CD14-positive monocyte (primary cell): ENCODE measurements around the gene PDILT. TPM values are rescaled to one million over a fixed set of nuclear protein-coding genes. Genes with fewer than 3 reads are reported as not detected.

Source experiments
- DNase-seq, 3 donors: peaks; one replicate each; pipeline ENCODE4 v3.0.0-alpha.2; 2011 to 2022
- H2AFZ ChIP-seq: 2 replicates; pipeline ENCODE4 v1.6.0; 2012; ENCODE audit warnings: mild to moderate bottlenecking, low read depth, low read length, inconsistent platforms; ENCODE audit not compliant: insufficient read depth, poor library complexity, severe bottlenecking
- H3K27ac ChIP-seq, 2 donors: 1 replicate in 1 of 2; 2 replicates in 1 of 2; pipeline ENCODE4 v1.5.1; 2012 to 2013; ENCODE audit warnings: low read length in 2 of 2, control low read depth in 1 of 2, inconsistent platforms in 1 of 2, low read depth in 1 of 2, mild to moderate bottlenecking in 1 of 2
- H3K27me3 ChIP-seq, 2 donors: one replicate each; pipeline versions ENCODE4 v1.6.0 to v1.6.1; 2011 to 2013; ENCODE audit warnings: low read length in 2 of 2; ENCODE audit not compliant: control insufficient read depth in 2 of 2, insufficient read depth in 2 of 2
- H3K36me3 ChIP-seq, 2 donors: replicated peaks in 1 of 2; 1 replicate in 1 of 2; 2 replicates in 1 of 2; pipeline versions ENCODE4 v1.5.1 to v1.6.1; 2012 to 2013; ENCODE audit warnings: low read length in 2 of 2, control low read depth in 1 of 2, inconsistent platforms in 1 of 2, mild to moderate bottlenecking in 1 of 2; ENCODE audit not compliant: insufficient read depth in 2 of 2, control insufficient read depth in 1 of 2
- H3K4me1 ChIP-seq, 2 donors: 1 replicate in 1 of 2; 2 replicates in 1 of 2; pipeline versions ENCODE4 v1.5.1 to v1.6.1; 2012 to 2013; ENCODE audit warnings: low read length in 2 of 2, control low read depth in 1 of 2, inconsistent platforms in 1 of 2, mild to moderate bottlenecking in 1 of 2, moderate library complexity in 1 of 2; ENCODE audit not compliant: insufficient read depth in 2 of 2, control insufficient read depth in 1 of 2
- H3K4me2 ChIP-seq: replicated peaks from 2 replicates; pipeline ENCODE3; 2012; ENCODE audit warnings: low read length, moderate library complexity, mild to moderate bottlenecking; ENCODE audit not compliant: poor library complexity, severe bottlenecking; ENCODE audit errors: extremely low read depth
- H3K4me3 ChIP-seq, 3 experiments: fragments of 200-600 bp in 1 of 3; sonication (generic) in 1 of 3; replicated peaks in 1 of 3; 1 replicate in 2 of 3; 2 replicates in 1 of 3; pipeline ENCODE4 v1.5.1; 2011 to 2013; ENCODE audit warnings: low read length in 3 of 3, mild to moderate bottlenecking in 3 of 3, control low read depth in 2 of 3, low read depth in 2 of 3, inconsistent platforms in 1 of 3, moderate library complexity in 1 of 3
- H3K79me2 ChIP-seq: 2 replicates; pipeline ENCODE4 v1.6.0; 2012; ENCODE audit warnings: mild to moderate bottlenecking, control low read depth, inconsistent platforms, low read length, moderate library complexity; ENCODE audit not compliant: insufficient read depth
- H3K9ac ChIP-seq: 2 replicates; pipeline ENCODE4 v1.6.0; 2017; ENCODE audit warnings: low read length, mild to moderate bottlenecking; ENCODE audit not compliant: insufficient read depth, poor library complexity, severe bottlenecking
- H3K9me3 ChIP-seq, 2 donors: replicated peaks in 1 of 2; 1 replicate in 1 of 2; 2 replicates in 1 of 2; pipeline versions ENCODE4 v1.5.1 to v1.6.1; 2012 to 2013; ENCODE audit warnings: low read length in 2 of 2, control low read depth in 1 of 2; ENCODE audit not compliant: control insufficient read depth in 1 of 2, insufficient read depth in 1 of 2
- H4K20me1 ChIP-seq: 2 replicates; pipeline ENCODE4 v1.6.0; 2012; ENCODE audit warnings: mild to moderate bottlenecking, low read length, control low read depth, moderate library complexity; ENCODE audit not compliant: insufficient read depth
- H3K27ac Mint-ChIP-seq, 7 donors: one replicate each; pipeline ENCODE4 v1.8.0; 2020; ENCODE audit warnings: mild to moderate bottlenecking in 7 of 7, mixed read lengths in 7 of 7, moderate library complexity in 6 of 7, inconsistent platforms in 2 of 7
- H3K27me3 Mint-ChIP-seq, 3 donors: one replicate each; pipeline ENCODE4 v1.8.0; 2021 to 2022; ENCODE audit warnings: low read depth in 3 of 3, mild to moderate bottlenecking in 3 of 3, mixed read lengths in 3 of 3, moderate library complexity in 3 of 3, inconsistent platforms in 1 of 3
- H3K36me3 Mint-ChIP-seq, 2 donors: one replicate each; pipeline ENCODE4 v1.8.0; 2020; ENCODE audit warnings: mixed read lengths in 2 of 2, inconsistent platforms in 1 of 2, mild to moderate bottlenecking in 1 of 2
- H3K4me1 Mint-ChIP-seq: one replicate; pipeline ENCODE4 v1.8.0; 2020; ENCODE audit warnings: mild to moderate bottlenecking, mixed read lengths
- H3K4me3 Mint-ChIP-seq, 2 donors: one replicate each; pipeline ENCODE4 v1.8.0; 2020; ENCODE audit warnings: mild to moderate bottlenecking in 2 of 2, mixed read lengths in 2 of 2, moderate library complexity in 1 of 2
- H3K9me3 Mint-ChIP-seq, 7 donors: one replicate each; pipeline ENCODE4 v1.8.0; 2020 to 2022; ENCODE audit warnings: mixed read lengths in 7 of 7, mild to moderate bottlenecking in 6 of 7, moderate library complexity in 6 of 7, inconsistent platforms in 2 of 7
- CTCF ChIP-seq: fragments of 200-600 bp; IDR thresholded peaks from one replicate; pipeline ENCODE4 v1.8.0; 2022; ENCODE audit warnings: antibody characterized with exemption, mild to moderate bottlenecking
- WGBS: methylation state at CpG from one replicate; pipeline ENCODE4 v1.1.5; 2013; ENCODE audit warnings: missing lambda C conversion rate; ENCODE audit not compliant: insufficient coverage; 5-methylcytosine and 5-hydroxymethylcytosine counted together
- intact Hi-C, 2 donors: fragments of 100-400 bp; cut with micrococcal nuclease; formaldehyde crosslinking; loops; one replicate each; pipeline versions ENCODE4 v1.15.0 to v1.15.1; 2023
- polyA plus RNA-seq, 3 donors: library from polyadenylated mRNA; depleted of rRNA in 1 of 3; unstranded in 2 of 3; stranded (reverse) in 1 of 3; fragments of 300-500 nt in 2 of 3; fragments of >200 nt in 1 of 3; fragmentation: Illumina TruSeq in 2 of 3; gene quantifications; 1 replicate in 2 of 3; 2 replicates in 1 of 3; pipeline ENCODE4 v1.2.3, GENCODE V29; 2012 to 2021

Gene PDILT
- polyA plus RNA-seq, 3 donors = not detected

- H3K4me2 ChIP-seq = no peak overlapping the region
Measured at GRCh38 chr16:20320592-20320991, 83.9 kb downstream of the PDILT start.

GRCh38 chr16:20320178-20320577, 84.4 kb downstream of the PDILT start:
- Histone ChIP-seq H4K20me1 (no peaks in the 10 kb centered on the region), H3K79me2 (no peaks in the 10 kb centered on the region), H2AFZ (no peak overlapping the region), H3K9ac (no peak overlapping the region), H3K4me2 (no peak overlapping the region), H3K36me3 (no peaks in the 10 kb centered on the region), H3K9me3 (no peaks in the 10 kb centered on the region), H3K4me1 (no peaks in the 10 kb centered on the region), H3K4me3 (no peak overlapping the region), H3K27me3 (no peaks in the 10 kb centered on the region), H3K27ac (no peak overlapping the region)
- H3K9me3 Mint-ChIP-seq = peaks cover 0 to 3% (median 0%) of the 10 kb centered on the region in 7 donors
- intact Hi-C loops = no loop called here
- no peak overlapping the region for H3K4me3 Mint-ChIP-seq
- no peaks in the 10 kb centered on the region for H3K36me3 Mint-ChIP-seq
- H3K27ac Mint-ChIP-seq = no peak overlapping the region
- no peak for TF ChIP-seq CTCF
- H3K27me3 Mint-ChIP-seq = peaks cover 3 to 5% (median 3%) of the 10 kb centered on the region in 3 donors
- WGBS = 80% methylated on average over 1 of the region's 2 CpGs
- no peak for DNase-seq
- H3K4me1 Mint-ChIP-seq = no peaks in the 10 kb centered on the region

More at GRCh38 chr16:20320592-20320991, 83.9 kb downstream of the PDILT start:
- Histone ChIP-seq H3K9ac (no peak overlapping the region), H3K9me3 (no peaks in the 10 kb centered on the region), H3K79me2 (no peaks in the 10 kb centered on the region), H3K4me1 (no peaks in the 10 kb centered on the region), H2AFZ (no peak overlapping the region), H3K4me3 (no peak overlapping the region), H3K27me3 (no peaks in the 10 kb centered on the region), H3K36me3 (no peaks in the 10 kb centered on the region), H4K20me1 (no peaks in the 10 kb centered on the region), H3K27ac (no peak overlapping the region)
- no peaks in the 10 kb centered on the region for H3K4me1 Mint-ChIP-seq
- peaks cover 0 to 3% (median 0%) of the 10 kb centered on the region in 7 donors for H3K9me3 Mint-ChIP-seq
- no peak overlapping the region for H3K4me3 Mint-ChIP-seq
- peaks cover 3 to 5% (median 3%) of the 10 kb centered on the region in 3 donors for H3K27me3 Mint-ChIP-seq
- no peak for TF ChIP-seq CTCF
- no peak for DNase-seq
- H3K36me3 Mint-ChIP-seq = no peaks in the 10 kb centered on the region
- H3K27ac Mint-ChIP-seq = no peak overlapping the region
- intact Hi-C loops = no loop called here
